ENCODE results near the gene DGKB. TPM values are rescaled to one million over a fixed set of nuclear protein-coding genes. Genes with fewer than 3 reads are reported as not detected.

Gene DGKB
- polyA plus RNA-seq, 3 donors, result 2.3 to 3.3 (median 2.6) TPM

GRCh38 chr7:14457568-14458453, 444.7 kb downstream of the DGKB start:
- peak; percentile 85 for DNase-seq

GRCh38 chr7:14449291-14449690, 453.3 kb downstream of the DGKB start:
- no peak for DNase-seq

- no peak for DNase-seq
Observed at GRCh38 chr7:14446829-14447228, 455.7 kb downstream of the DGKB start.

GRCh38 chr7:14446219-14446618, 456.3 kb downstream of the DGKB start:
- DNase-seq, result no peak

- DNase-seq, result no peak
Observed at GRCh38 chr7:14438366-14438765, 464.2 kb downstream of the DGKB start.

- no peak for DNase-seq
Observed at GRCh38 chr7:14436878-14437277, 465.7 kb downstream of the DGKB start.

GRCh38 chr7:14432924-14433323, 469.6 kb downstream of the DGKB start:
- no peak for DNase-seq

GRCh38 chr7:14430926-14431325, 471.6 kb downstream of the DGKB start:
- DNase-seq, result peak; percentile 20

- no peak for DNase-seq
Observed at GRCh38 chr7:14425559-14425958, 477.0 kb downstream of the DGKB start.

- DNase-seq, result no peak
Observed at GRCh38 chr7:14424675-14425074, 477.9 kb downstream of the DGKB start.

- no peak for DNase-seq
Observed at GRCh38 chr7:14420768-14421167, 481.8 kb downstream of the DGKB start.

GRCh38 chr7:14419531-14419930, 483.0 kb downstream of the DGKB start:
- peak; percentile 5 for DNase-seq

- no peak for DNase-seq
Observed at GRCh38 chr7:14418633-14419032, 483.9 kb downstream of the DGKB start.

- DNase-seq, result no peak
Observed at GRCh38 chr7:14414274-14414986, 488.1 kb downstream of the DGKB start.

GRCh38 chr7:14407246-14408015, 495.1 kb downstream of the DGKB start:
- DNase-seq, result no peak

GRCh38 chr7:14403587-14403986, 499.0 kb downstream of the DGKB start:
- no peak for DNase-seq

- DNase-seq, result no peak
Observed at GRCh38 chr7:14400271-14400670, 502.3 kb downstream of the DGKB start.

- DNase-seq, result no peak
Observed at GRCh38 chr7:14398526-14398925, 504.0 kb downstream of the DGKB start.

GRCh38 chr7:14395860-14396259, 506.7 kb downstream of the DGKB start:
- no peak for DNase-seq

- DNase-seq, result no peak
Observed at GRCh38 chr7:14394786-14395185, 507.8 kb downstream of the DGKB start.

GRCh38 chr7:14389595-14389994, 513.0 kb downstream of the DGKB start:
- no peak for DNase-seq

GRCh38 chr7:14389181-14389591, 513.4 kb downstream of the DGKB start:
- no peak for DNase-seq
